ENCODE results near the gene RPS27L.
"Not testable (repeated sequence)": the region's sequence is repeated elsewhere in the genome, so short reads cannot be mapped to it uniquely, and the experiment has no call there.

Gene RPS27L

GRCh38 chr15:63136742-63137141 is 20.5 kb downstream of the RPS27L start:
- DNase-seq: no peak

DNA sequence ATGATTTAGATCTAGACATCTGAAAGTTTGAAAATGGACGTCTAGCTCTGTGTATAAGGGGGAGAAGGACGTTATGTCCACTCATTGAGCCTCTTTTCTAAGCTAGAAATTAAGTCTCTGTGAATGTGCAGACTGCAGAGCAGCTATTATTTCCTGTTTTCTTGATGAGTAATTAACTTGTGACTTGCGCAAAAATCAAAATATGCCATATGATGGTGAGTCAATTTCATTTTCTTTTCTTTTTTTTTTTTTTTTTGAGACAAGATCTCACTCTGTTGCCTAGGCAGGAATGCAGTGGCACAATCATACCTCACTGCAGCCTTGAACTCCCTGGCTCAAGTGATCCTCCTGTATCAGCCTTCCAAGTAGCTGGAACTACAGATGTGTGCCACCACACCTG is 21.5 kb downstream of the RPS27L start:
- DNase-seq: peak; percentile 82

DNA sequence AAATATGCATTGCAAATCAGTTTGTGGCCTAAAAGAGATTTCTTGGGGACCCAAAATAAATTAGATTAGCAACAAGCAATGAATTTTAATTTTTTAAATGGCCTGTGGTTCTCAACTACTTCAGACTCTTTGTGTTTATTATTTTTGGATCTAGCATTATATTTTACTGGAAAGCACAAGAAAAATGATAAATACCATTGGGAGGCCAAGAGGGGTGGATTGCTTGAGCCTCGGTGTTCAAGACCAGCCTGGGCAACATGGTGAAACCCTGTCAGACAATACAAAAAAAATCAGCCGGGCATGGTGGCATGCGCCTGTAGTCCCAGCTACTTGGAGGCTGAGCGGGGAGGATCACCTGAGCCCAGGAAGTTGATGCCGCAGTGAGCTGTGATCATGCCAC is 22.0 kb downstream of the RPS27L start:
- no peak for DNase-seq

DNA sequence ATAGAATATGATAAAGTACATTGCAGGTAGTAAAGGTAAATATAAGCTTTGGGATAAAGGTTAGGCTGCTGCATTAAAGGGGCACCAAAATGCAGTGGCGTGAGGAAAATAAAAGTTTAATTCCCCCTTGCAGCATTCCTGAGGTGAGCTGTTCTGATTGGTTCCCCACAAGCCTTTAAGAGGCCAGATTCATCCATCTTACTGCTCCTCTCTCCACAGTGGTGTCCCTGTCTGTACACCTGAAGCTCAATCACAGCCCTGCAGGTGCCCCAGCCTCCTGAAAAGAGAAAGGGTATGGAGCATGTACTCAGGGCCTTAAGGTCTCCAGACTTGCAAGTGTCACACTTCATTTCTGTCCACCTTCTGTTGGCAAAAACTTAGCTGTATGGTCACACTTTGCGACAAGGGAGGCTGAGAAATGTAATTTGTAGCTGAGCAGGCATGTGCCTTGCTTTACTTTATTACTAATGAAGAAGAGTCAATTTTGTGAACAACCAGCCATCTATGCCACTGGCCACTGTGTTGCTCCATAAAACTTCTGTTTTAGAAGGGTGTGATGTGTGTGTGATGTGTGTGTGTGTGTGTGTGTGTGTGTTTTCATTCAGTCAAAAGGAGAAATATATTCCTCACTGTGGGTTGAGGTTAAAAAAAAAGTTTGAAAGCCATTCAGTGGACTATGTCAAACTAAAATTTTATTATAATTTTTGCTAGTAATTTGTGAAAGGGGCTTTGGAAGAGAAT is 22.9 kb downstream of the RPS27L start:
- DNase-seq: no peak

DNA sequence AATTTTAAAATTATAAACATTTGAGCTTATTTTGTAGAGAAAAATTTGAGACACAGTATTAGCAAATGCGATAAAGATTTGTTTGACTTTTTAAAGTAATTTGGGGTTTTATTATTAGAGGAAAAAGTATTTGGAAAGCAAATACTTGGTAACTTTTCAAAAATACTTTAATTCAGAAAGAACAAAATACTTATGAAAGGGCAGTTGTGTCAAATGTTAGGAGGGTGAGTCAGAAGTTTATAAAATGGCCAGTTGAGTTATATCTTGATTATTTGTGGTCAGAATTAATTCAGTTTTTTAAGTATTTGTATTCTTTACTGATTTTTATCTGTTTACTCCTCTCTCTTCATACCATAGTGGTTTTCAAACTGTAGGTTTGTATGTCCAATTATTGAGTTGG is 23.5 kb downstream of the RPS27L start:
- peak; percentile 46 for DNase-seq

DNA sequence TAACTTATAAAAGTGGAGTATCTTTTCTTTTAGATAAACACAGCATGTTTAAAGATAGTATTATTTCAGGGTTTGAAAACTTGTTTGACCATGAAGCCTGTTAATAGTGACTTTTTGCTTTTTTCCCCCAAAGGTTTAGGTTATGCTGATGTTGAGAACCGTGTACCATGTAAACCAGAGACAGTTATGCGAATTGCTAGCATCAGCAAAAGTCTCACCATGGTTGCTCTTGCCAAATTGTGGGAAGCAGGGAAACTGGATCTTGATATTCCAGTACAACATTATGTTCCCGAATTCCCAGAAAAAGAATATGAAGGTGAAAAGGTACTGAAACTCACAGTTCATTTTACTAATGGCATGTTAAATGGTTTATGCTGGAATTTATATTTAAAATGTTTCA is 30.6 kb downstream of the RPS27L start:
- DNase-seq: no peak

GRCh38 chr15:63124506-63124905 is 32.8 kb downstream of the RPS27L start:
- DNase-seq: no peak

DNA sequence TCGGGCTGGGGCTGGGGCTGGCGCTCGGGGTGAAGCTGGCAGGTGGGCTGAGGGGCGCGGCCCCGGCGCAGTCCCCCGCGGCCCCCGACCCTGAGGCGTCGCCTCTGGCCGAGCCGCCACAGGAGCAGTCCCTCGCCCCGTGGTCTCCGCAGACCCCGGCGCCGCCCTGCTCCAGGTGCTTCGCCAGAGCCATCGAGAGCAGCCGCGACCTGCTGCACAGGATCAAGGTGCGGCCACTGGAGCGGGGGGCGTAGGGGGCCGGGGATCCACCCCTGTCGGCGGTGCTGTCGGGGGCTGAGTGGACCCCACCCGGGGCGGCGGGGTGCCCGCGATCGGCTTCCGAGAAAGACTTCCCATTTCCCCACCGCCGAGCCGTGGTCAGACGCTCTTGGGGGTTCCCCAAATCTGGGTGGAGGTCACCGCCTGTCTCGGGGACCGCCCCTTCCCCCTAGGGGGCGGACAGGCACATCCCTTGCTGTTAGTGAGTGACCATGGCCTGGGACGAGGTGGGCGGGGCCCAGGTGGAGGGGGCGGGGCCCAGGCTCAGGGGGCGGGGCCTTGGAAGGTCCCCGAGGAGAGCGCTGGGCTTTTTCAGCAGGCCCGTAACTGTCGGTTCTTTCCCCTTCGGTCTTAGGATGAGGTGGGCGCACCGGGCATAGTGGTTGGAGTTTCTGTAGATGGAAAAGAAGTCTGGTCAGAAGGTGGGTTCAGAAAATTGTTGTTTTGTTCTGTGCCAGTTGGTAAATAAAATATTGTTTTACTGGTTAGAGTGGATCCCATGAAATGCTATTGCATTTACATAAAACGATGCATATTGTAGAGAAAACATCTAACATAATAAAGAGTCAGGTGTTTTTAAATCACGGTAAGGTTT is 35.0 kb downstream of the RPS27L start:
- peak; percentile 65 for DNase-seq

DNA sequence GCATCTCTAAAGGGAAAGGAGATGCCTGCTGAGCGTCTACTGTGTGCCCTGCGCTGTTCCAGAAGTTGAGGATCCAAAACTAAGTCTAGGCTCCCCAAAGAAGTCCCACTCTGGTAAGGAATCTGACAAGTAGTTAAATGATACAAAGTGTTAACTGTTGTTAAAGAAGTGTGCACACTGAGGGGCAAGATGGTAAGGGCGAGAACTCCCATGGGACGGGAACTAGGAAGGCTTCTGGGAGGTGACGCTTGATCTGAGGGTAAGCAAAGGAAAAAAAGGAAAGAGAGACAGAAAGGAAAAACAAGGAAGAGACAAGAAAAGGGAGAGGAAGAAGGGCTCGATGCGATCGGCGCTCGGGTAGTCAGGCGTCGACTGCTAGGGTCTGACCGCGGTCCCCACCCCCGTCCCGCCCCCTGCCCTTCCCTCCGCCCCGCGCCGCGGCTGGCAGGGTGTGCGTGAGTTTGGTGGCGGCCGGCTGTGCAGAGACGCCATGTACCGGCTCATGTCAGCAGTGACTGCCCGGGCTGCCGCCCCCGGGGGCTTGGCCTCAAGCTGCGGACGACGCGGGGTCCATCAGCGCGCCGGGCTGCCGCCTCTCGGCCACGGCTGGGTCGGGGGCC is 35.8 kb downstream of the RPS27L start, which contains the start of gene LACTB:
Gene LACTB, plus strand, starts transcription at position 480 of the 620 bp plus-strand sequence. Its CDS starts 11 bp downstream, at position 491.
- peak; percentile 88 for DNase-seq

DNA sequence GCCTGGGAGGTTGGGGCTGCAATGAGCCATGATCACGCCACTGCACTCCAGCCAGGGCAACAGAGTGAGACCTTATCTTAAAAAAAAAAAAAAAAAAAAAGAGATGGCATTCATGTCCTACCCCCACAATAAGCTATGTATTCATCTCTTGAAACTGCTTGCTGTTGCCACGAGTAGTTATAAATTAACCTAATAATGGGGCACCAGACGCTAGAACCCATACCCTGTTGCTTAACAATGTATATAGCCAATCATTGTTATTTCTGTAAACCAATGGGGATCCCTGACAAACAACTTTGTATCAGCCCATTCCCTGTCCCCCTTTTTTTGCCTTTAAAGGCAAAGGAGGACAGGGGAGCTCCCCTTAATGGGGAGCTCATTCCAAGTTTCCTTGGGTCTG is 38.4 kb downstream of the RPS27L start:
- DNase-seq: no peak

GRCh38 chr15:63114465-63114864 is 42.8 kb downstream of the RPS27L start:
- no peak for DNase-seq

GRCh38 chr15:63112871-63113270 is 44.4 kb downstream of the RPS27L start:
- DNase-seq: no peak

DNA sequence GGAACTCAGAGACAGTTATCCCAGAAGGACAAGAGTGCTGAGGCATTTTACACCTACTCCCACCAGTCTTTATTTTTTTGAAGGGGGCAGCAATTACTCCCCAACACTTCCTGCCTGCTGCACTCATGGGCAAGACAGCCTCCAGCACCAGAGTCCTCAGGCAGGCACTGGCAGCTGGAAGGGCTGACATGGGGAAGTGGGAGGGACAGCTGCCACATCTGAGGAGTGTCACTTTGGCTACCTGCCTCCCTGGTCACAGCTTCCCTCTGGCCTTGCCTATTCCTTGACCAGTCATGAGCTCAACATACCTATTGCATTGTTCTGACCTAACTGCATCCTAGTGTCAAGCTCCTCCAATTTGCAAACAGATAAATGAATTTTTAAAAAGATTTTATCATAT is 45.8 kb downstream of the RPS27L start:
- DNase-seq: no peak

DNA sequence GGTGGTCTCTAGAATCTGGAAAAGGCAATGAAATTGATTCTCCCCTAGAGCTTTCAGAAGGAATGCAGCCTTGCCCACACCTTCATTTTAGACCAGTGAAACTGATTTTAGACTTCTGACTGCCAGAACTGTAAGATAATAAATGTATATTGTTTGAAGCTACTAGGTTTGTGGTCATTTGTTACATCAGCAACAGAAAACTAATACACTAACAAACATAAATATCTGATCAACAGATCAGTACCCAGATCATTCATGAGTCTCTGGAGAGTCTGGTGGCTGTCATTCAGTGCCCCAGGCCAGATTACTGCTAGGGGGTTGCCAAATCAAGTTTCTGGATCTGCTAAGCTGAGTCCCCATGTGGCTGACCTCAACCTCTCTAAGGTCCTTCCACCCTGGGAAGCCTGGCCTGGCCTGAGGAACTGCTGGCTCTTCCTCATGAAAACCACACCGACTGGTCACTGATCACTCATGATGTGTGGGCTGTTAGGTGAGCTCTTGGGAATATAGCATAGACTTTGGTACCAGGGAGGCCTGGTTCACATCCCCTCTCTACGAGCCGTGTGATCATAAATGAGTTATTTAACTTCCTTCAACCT is 46.8 kb downstream of the RPS27L start:
- DNase-seq: no peak

- no peak for DNase-seq
Observed at GRCh38 chr15:63109920-63110319, 47.4 kb downstream of the RPS27L start.

DNA sequence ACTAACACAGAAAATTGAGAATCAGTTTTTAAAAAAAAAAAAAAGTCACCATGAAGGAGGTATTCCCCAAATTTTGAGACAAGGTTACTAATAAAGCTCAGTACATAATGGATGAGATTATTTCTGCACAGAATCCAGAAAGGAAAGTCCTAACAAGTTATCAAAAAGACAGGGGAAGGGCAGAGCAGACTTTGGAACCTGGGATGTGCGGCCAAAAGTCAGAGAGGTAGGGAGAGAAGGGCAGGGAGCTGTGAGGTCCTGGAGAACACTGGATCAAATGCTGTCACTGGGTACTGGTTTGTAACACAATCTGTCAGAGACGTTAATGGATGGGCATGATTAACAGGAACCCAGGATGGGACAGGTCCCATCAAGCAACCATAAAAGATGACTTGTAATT is 47.8 kb downstream of the RPS27L start:
- no peak for DNase-seq

DNA sequence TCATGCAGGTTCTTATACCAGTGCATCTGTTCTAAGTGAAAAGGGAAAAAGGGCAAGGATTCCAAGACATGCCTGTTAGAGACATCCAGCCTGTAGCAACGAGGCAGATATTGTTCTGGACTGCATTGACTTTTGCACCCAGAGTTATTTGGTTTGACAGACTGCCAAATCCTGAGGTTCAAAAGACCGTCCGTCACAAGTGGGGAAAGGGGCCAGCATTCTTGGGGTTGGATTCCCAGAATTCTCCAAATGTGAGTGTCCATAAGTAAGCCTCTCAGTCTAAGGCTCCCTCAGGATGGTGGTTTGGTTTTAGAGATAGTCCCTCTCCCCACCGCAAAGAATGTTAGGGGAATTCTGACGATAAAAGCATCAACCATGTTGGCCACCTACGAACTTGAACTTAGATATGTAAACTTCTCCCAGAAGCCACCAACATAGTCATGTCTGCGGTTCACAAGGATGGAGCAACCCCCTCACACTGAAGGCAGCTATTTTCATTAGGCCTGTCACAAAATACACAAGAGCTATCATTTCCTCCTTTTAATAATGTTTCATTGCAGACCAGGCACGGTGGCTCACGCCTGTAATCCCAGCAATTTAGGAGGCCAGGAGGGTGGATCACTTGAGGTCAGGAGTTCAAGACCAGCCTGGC is 49.3 kb downstream of the RPS27L start:
- DNase-seq: peak; percentile 100

DNA sequence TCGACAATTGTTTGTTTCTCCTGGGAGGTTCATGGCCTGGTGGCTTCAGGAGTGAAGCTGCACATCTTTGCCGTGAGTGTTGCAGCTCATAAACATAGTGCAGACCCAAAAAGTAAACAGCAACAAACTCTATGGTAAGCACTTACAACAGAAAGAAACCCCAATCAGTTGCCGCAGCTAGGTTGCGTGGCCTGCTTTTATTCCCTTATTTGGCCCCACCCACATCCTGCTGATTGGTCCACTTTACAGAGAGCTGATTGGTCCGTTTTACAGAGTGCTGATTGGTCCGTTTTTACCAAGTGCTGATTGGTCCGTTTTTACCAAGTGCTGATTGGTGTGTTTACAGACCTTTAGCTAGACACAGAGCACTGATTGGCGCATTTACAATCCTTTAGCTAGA is 51.9 kb downstream of the RPS27L start:
- DNase-seq: not testable (repeated sequence)

DNA sequence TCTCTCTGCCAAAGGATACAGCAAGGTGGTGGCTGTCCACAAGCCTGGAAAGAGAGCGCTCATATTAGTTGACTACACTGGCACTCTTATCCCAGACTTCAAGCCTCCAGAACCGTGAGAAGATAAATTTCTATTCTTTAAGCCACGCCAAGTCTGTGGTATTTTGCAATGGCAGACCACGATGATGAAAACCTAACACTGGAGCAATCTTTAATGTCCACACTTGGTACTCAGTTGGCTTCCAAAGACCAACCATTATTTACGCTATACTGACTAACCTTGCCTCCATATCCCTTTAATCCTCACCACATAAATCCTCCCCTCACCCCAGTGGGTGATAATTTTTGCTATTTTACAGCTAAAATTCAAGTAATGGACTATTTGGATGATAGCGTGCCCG is 52.5 kb downstream of the RPS27L start:
- peak; percentile 79 for DNase-seq

- DNase-seq: no peak
Observed at GRCh38 chr15:63103416-63103815, 53.9 kb downstream of the RPS27L start.

- DNase-seq: not testable (repeated sequence)
Observed at GRCh38 chr15:63099581-63099980, 57.7 kb downstream of the RPS27L start.

DNA sequence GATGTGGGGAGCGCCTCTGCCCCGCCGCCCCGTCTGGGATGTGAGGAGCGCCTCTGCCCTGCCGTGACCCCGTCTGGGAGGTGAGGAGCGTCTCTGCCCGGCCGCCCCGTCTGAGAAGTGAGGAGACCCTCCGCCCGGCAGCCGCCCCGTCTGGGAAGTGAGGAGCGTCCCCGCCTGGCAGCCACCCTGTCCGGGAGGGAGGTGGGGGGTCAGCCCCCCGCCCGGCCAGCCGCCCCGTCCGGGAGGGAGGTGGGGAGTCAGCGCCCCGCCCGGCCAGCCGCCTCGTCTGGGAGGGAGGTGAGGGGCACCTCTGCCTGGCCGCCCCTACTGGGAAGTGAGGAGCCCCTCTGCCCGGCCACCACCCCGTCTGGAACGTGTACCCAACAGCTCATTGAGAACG is 58.4 kb downstream of the RPS27L start:
- DNase-seq: not testable (repeated sequence)

All from fibroblast of skin of abdomen (primary cell).